GDM1 (cell line): ENCODE measurements around the gene GRXCR2.
A peak's percentile ranks its signal among the peaks of the same experiment; 100 is the strongest.

Source experiments
- DNase-seq: peaks from one replicate; lab custom pipeline; 2025; lab: John Stamatoyannopoulos, UW

The GRXCR2 gene

DNA sequence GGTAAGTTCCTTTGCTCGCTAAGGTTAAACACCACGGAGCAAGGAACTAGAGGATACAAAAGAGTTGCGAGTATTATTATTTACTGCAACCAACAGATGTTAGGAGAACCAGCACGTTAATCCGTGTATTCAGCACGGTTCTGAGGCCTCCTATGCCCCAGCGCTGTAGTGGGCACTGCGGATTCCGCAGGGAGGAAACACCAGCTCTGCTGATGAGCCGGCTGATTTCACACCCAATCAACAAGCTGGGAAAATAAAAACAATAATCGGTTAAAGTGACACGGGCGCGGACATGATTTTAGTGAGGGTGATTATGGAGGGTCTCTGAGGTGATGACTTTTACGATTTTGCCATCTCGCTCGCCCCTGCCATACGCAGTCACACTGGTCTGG is 37.0 kb downstream of the GRXCR2 start:
- DNase-seq, result no peak

DNA sequence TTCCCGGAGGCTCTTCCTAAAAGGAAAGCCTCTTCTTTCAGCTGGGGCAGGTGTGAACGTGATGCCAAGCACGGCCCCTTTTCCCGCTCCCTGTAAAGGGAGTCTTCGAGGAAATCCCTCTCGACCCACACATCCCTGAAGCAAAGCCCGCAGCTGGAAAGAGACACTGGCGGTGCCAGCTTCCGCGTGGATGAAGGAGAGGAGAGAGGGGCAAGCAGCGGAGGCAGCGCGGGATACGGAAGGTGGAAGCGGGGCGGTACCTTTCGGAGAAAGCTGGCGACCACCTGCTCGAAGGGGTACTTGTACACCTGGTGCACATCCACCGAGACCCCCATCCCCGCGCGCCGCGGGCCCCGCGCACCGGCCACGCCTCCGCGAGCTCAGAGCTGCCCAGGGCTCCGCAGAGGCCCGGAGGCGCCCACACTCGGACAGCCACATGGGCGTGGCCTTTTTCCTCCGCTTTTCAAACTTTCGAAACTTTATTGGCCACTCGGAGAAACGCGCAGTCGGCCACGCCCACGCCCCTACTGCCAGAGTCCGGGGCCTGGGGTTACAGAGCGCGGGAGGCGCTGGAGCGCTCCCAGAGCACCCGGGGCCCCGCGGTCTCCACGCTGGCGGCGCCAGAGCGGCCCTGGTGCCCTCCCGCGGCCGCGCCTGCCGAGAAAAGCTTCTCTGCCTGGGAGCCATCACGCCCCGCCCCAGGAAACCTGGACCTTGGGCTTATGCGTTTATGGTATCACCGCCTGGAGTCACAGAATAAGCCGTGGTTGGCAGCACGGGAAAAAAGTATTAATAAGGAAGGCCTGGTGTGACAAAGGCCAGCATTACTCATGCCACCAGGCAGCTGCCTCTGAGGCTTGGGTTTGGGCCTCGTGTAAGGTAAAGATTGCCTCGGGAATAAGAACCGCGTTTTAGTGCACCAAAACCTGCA is 37.6 kb downstream of the GRXCR2 start, which contains the start of gene PRELID2:
Gene PRELID2, minus strand, starts transcription at position 426 of the 931 bp plus-strand sequence. Its CDS starts 91 bp downstream, at position 335.
- DNase-seq, result peak; percentile 81

DNA sequence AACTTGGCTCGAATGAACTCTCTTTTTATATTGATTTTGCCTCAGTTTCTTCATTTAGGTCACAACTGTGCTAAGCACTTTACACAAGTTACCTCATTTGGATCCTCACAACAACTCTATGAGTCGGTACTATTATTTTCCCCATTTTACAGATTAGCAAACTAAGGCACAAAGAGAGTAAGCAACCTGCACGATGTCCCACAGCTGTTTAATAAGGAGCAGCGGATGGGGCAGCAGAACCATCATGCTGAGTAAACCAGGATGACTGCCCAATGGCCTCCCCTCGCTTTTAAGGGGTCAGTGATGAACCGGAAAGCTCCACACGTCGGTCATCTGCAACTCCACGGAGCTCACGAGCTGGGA is 38.3 kb downstream of the GRXCR2 start:
- no peak for DNase-seq

DNA sequence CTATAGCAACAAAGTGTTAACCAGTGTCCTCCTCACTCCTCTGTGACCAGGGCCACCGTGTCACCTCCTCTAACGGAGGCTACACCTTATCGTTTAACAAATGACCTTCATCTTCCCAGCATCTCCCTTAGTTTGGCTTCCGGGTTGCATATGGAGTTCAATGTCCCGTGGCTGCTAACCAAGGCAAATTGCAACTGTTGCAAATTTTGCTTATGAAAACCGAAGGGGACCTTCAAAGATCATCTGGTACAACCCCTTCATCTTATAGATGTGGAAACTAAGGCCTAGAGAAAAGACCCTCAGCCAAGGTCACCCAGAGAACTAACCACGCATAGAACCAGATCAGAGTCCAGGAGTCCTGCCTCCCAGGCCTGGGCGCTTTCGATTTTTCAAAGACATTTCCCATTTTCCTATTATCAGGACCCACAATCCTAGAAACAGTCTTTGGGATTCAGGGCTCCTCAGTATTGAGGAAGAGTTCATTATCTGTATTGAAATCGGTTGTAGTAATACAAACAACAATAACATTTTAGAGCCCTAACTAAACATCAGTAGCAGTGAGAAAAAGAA is 39.1 kb downstream of the GRXCR2 start:
- DNase-seq, result no peak

DNA sequence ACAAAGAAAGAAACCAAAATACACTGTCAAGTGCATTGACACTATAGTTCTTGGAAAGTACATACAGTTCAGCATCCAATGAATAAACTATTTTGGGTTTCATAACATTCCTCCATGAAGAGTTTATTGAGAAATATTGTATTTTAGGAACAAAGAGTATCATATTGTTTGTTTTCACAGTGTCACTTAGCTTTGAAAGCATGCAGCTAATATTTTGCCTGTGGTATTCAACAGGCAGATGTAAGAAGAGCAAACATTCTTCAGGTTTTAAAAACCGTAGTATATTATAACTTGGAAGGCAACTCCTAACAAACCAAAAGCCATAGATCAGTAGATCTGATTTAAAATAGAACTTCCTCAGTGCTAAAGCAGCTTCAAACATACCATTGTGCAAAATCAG is 42.2 kb downstream of the GRXCR2 start:
- DNase-seq, result no peak

DNA sequence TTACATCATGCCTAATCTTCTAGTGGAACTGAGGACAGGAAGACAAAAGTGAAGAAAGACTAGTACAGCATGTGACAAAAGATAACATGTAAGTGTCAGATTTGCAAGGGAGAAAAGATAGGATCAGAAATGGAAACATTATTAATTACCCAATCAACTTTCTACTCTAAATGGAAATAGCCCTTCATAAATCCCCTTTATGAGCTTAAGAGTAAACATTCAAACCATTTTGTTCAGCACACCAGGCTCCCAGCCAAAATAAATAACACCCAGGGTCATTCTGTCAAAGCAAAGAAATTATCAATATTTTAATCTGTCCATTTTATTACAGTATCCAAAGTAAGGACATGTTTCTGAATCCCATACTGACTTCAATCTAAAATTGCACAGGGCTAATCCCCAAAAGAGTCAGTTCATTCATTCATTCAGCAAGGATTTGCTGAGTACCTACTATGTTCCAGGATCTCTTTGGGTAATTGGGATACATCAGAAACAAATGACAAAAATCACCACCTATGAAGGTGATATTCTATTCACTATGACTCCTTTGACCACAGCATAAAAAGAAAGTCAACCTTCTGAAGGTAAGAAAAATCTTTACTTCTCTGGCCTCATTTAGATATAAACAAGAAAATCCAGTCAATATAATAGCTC is 43.0 kb downstream of the GRXCR2 start:
- no peak for DNase-seq

DNA sequence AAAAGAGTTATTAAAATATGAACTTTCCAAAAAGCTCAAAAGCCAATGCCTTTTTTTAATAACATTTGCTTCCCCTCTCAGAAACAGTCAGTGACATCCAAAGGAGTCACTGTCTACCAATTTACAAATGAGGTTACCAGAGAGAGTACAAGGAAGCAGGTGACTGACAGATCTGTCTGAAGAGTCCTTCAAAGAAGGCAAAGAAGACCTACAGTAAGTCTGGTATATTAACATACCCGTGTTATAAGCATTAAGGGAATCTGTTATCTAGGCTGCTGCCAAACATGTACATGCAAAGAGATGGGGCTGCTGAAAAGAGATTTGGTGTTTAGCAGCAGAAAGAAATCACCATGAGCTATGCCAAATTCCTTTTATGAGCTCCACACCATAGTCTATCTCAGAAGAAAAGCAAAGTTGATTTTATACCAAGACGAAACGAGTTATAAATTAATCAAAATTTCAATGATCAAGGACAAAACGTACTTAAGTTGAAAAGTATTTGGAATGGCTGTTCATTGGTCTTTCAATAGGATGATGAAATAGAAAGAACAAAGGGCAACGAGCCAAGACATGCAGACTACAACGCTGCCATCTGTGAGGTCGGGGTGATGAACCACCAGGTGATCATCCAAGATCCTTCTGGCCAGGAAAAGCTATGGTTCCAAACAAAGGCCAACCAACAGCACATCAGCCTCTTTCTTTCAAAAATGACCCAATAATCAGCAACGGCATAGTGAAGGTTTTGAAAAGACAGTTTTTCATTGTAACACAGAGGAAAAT is 45.7 kb downstream of the GRXCR2 start:
- no peak for DNase-seq

DNA sequence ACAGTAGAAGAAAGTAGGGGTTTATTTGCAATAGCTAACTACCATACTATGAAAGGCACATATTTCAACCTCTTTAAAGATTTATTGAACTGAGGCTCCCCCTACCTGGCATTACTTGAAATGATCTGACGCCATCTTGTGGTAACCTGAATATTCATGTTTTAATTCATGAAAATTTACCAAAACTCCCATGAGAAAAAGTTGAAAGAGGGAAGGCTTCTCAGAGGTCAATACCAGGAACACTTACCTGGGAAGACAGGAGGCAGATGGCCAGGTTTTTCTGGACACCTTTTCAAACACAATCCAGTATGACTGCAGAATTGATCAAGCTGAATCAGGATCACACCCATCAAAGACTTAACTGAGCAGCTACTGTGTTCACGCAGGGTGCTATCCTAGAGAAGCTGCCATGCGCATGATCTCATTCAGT is 47.0 kb downstream of the GRXCR2 start:
- DNase-seq, result no peak

DNA sequence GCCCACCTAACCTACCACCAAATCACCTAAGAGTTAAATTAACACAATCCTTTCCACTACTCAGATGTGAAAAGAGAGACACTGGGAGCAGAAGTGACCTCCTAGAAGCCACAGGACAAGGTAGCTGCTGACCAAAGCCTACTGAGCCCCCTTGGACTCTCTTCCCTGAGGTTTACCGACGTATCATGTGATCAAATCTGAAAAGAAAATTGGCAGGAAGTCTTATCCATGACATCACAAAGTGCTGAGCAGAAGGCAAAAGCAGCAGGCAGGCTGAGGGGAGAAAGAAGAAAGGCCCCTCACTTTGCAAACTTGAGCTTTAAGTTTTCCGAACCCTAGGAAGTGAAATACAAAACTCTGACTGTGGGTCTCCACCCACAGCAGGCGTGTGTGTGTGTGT is 48.8 kb downstream of the GRXCR2 start:
- no peak for DNase-seq

DNA sequence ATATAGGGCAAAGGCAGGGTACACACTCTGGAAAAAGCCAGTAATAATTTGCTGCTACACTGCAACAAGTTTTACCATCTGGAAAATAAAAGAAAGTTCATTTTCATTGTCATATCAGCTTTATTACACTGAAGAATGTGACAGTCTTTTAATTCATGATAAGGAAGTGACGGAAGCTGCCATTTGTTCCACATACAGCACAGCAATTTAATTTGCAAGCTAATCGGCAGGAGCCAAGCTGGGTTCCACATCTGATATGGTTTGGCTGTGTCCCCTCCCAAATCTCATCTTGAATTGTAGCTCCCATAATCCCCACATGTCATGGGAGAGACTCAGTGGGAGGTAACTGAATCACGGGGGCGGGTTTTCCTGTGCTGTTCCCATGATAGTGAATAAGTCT is 54.2 kb downstream of the GRXCR2 start:
- DNase-seq, result no peak

DNA sequence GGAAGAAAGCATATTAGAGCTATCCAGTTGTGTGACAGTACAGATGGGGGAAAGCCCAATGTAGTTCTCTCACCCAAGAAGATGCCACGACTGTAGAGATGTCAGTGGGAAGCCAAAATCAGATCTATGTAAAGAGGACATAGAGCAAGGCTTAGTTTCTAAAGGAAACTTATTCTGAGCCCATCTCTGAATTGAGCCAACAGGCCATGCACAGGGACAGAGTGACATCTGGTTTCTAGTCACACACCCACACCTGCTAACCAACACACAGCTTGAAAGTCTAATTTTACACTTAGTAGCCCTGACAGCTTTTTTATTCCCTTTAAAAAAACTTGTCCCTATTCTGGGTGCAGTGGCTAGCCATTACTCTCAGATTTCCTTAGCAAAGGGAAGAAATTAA is 59.9 kb downstream of the GRXCR2 start:
- DNase-seq, result no peak

DNA sequence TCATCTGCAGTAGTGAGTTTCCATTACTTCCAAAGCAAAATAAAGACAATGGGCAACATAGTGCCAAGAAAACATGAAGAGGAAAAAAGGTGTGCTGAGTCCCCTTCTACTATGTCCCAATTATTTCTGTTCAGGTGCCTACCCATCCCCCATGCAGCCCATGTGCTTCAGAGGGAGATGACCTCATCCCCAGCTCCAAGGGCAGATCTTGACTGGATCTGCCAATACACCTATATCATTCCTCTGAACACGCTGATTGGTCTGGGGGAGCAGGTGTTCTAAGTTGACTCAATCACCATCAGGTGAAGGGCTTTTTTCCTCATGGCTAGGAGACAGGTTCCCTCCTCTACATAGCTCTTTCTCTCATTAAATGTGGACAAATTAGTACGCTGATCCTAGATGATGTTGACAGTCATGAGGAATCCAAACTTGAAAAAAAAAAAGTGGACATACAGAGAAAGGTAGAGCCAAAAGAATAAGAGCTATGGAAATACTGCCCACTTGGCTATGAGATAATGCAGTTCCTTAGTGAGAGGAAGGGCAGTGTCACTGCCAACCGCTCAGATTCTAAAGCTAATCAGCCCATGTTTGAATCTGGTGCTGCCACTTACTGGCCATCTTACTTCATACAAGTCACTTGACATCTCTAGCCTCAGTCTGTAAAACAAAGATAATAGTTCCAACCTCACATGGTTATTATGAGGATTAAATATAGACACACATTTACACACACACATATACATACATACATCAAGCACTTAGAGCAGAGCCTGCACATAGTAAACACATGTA is 60.8 kb downstream of the GRXCR2 start:
- no peak for DNase-seq
